ENCODE results near the gene USH2A. TPM values are rescaled to one million over a fixed set of nuclear protein-coding genes. Genes with fewer than 3 reads are reported as not detected.

The USH2A gene
- total RNA-seq, 1 experiment from 2014 or later: not detected

- TF ChIP-seq ZBTB33 (IDR thresholded peaks at IDR 0.05; ENCODE audit: extremely low read depth, insufficient replicate concordance, low read length) (no peak), MAX (IDR thresholded peaks at IDR 0.05) (no peak), SIN3A (IDR thresholded peaks at IDR 0.05; ENCODE audit: low read depth) (no peak), CEBPB (IDR thresholded peaks at IDR 0.05; ENCODE audit: low read depth) (no peak), SP1 (IDR thresholded peaks at IDR 0.05; ENCODE audit: low read depth) (no peak), ZFX (IDR thresholded peaks at IDR 0.05) (no peak), ELF1 (IDR thresholded peaks at IDR 0.05; ENCODE audit: borderline replicate concordance, low read depth) (no peak), EZH2phosphoT487 (IDR thresholded peaks at IDR 0.05; ENCODE audit: borderline replicate concordance) (no peak)
Measured at GRCh38 chr1:215607412-215607811, 815.8 kb downstream of the USH2A start (continued).

- ChIA-PET RAD21 (ENCODE audit: low non-redundant PET in 1 of 2, low total read pairs in 2 of 2, uncharacterized antibody in 2 of 2, unreplicated experiment in 2 of 2) (no interaction called here), POLR2A (no interaction called here), CTCF (no interaction called here)
- no peaks in the 10 kb centered on the region for H3K27me3 ChIP-seq (ENCODE audit: insufficient read depth, low read length)
- no peak for DNase-seq (ENCODE audit: low read depth, low spot score)
- no TSS peak for BruUV-seq (replicated peaks)
- H2AFZ ChIP-seq (ENCODE audit: low read depth, low read length, poor library complexity, severe bottlenecking): no peak overlapping the region
- H3K9ac ChIP-seq (ENCODE audit: low read length): no peak overlapping the region
- TF ChIP-seq RAD21 (IDR thresholded peaks at IDR 0.05; ENCODE audit: low read depth) (peak; percentile 51; the same call in 1 of the 2 replicates), JUND (IDR thresholded peaks at IDR 0.05) (no peak), ZFX (IDR thresholded peaks at IDR 0.05) (no peak), SP1 (IDR thresholded peaks at IDR 0.05; ENCODE audit: low read depth) (no peak), CTCF (IDR thresholded peaks at IDR 0.05 in 2 of 3, conservative IDR thresholded peaks at IDR 0.05 in 1 of 3; ENCODE audit: borderline replicate concordance in 1 of 3, insufficient read depth in 1 of 3, low read depth in 2 of 3, low read length in 2 of 3) (peak in 2 of 3 experiments; percentile 3 to 48; a peak in 2 of 6 replicates)
- no peak overlapping the region for H3K4me3 ChIP-seq (replicated peaks in 1 of 2; ENCODE audit: low read depth in 1 of 2, low read length in 2 of 2)
- no peak for ATAC-seq
- H3K27ac ChIP-seq (ENCODE audit: low read depth, low read length): no peak overlapping the region
- peaks cover 13 to 17% of the 10 kb centered on the region in 2 experiments; a peak in 3 of 4 replicates for H3K36me3 ChIP-seq (ENCODE audit: control insufficient read depth in 1 of 2, insufficient read depth in 2 of 2, low read length in 2 of 2)
- intact Hi-C loops (cut with micrococcal nuclease): no loop called here
- no peaks in the 10 kb centered on the region for H3K9me3 ChIP-seq (ENCODE audit: control insufficient read depth in 1 of 2, insufficient read depth in 1 of 2, low read depth in 1 of 2, low read length in 2 of 2)
- H3K79me2 ChIP-seq (ENCODE audit: insufficient read depth, low read length): 0 out of 2 replicates have a peak, but pooled peaks cover 4% of the 10 kb centered on the region
- H4K20me1 ChIP-seq (ENCODE audit: insufficient read depth): no peaks in the 10 kb centered on the region
- H3K9me2 ChIP-seq (ENCODE audit: insufficient read depth): no peaks in the 10 kb centered on the region
- H3K4me2 ChIP-seq (ENCODE audit: low read length): no peak overlapping the region
- no peaks in the 10 kb centered on the region for H3K4me1 ChIP-seq (ENCODE audit: control insufficient read depth in 1 of 2, insufficient read depth in 2 of 2, low read length in 2 of 2)
Measured at GRCh38 chr1:215606564-215607168, 816.6 kb downstream of the USH2A start.

Data from HCT116 (cell line).